ENCODE data around the gene RAD18.

DNA sequence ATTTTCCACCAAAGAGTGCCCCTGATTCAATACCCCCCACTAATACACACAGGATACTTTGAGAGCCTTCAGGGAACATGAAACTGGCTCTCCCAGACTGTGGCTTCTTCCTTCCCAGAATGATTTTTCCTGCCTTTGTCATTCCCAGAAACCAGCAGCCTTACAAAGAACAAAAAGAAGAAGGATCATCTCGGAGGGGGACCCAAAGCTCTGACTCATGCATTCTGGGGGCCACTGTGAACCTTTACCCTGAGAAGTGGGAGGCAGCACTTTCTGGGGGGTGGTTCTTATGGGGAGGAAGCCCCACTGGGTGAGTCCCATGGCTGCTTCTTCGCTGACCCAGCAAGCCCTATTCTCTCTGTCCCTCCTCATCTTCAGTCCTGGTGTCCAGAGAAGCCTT lies 44.7 kb upstream of the RAD18 start:
- TF ChIP-seq, protein P1, sequence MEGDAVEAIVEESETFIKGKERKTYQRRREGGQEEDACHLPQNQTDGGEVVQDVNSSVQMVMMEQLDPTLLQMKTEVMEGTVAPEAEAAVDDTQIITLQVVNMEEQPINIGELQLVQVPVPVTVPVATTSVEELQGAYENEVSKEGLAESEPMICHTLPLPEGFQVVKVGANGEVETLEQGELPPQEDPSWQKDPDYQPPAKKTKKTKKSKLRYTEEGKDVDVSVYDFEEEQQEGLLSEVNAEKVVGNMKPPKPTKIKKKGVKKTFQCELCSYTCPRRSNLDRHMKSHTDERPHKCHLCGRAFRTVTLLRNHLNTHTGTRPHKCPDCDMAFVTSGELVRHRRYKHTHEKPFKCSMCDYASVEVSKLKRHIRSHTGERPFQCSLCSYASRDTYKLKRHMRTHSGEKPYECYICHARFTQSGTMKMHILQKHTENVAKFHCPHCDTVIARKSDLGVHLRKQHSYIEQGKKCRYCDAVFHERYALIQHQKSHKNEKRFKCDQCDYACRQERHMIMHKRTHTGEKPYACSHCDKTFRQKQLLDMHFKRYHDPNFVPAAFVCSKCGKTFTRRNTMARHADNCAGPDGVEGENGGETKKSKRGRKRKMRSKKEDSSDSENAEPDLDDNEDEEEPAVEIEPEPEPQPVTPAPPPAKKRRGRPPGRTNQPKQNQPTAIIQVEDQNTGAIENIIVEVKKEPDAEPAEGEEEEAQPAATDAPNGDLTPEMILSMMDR (IDR thresholded peaks at IDR 0.05; ENCODE audit: poor library complexity): no peak
- no peak for TF ChIP-seq EZH2 (IDR thresholded peaks at IDR 0.05; ENCODE audit: borderline replicate concordance)

Data from hepatocyte (in vitro differentiated cells).